Measurements from ENCODE around the gene CCDC175.

The CCDC175 gene

GRCh38 chr14:59580911-59581310 is 4.3 kb upstream of the CCDC175 start:
- TF ChIP-seq, protein P1, sequence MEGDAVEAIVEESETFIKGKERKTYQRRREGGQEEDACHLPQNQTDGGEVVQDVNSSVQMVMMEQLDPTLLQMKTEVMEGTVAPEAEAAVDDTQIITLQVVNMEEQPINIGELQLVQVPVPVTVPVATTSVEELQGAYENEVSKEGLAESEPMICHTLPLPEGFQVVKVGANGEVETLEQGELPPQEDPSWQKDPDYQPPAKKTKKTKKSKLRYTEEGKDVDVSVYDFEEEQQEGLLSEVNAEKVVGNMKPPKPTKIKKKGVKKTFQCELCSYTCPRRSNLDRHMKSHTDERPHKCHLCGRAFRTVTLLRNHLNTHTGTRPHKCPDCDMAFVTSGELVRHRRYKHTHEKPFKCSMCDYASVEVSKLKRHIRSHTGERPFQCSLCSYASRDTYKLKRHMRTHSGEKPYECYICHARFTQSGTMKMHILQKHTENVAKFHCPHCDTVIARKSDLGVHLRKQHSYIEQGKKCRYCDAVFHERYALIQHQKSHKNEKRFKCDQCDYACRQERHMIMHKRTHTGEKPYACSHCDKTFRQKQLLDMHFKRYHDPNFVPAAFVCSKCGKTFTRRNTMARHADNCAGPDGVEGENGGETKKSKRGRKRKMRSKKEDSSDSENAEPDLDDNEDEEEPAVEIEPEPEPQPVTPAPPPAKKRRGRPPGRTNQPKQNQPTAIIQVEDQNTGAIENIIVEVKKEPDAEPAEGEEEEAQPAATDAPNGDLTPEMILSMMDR (IDR thresholded peaks at IDR 0.05; ENCODE audit: low read depth, low read length, missing control alignments), result no peak

GRCh38 chr14:59570122-59570521 is 6.5 kb downstream of the CCDC175 start:
- no peak overlapping the region for H3K4me3 ChIP-seq (ENCODE audit: low read depth, low read length)
- in situ Hi-C loops (cut with HindIII; ENCODE audit: low sequenced_read_pairs), result no loop called here
- TF ChIP-seq, protein P1 (IDR thresholded peaks at IDR 0.05; ENCODE audit: low read depth, low read length, missing control alignments), result peak; percentile 20
- DNase-seq (ENCODE audit: low read depth), result no peak

More at GRCh38 chr14:59580911-59581310, 4.3 kb upstream of the CCDC175 start:
- in situ Hi-C loops (cut with HindIII; ENCODE audit: low sequenced_read_pairs), result no loop called here
- no peak overlapping the region for H3K4me3 ChIP-seq (ENCODE audit: low read depth, low read length)
- DNase-seq (ENCODE audit: low read depth), result no peak

GRCh38 chr14:59566725-59567124 is 9.9 kb downstream of the CCDC175 start:
- TF ChIP-seq, protein P1 (IDR thresholded peaks at IDR 0.05; ENCODE audit: low read depth, low read length, missing control alignments), result no peak
- no peak for DNase-seq (ENCODE audit: low read depth)
- no peak overlapping the region for H3K4me3 ChIP-seq (ENCODE audit: low read depth, low read length)
- in situ Hi-C loops (cut with HindIII; ENCODE audit: low sequenced_read_pairs), result no loop called here

DNA sequence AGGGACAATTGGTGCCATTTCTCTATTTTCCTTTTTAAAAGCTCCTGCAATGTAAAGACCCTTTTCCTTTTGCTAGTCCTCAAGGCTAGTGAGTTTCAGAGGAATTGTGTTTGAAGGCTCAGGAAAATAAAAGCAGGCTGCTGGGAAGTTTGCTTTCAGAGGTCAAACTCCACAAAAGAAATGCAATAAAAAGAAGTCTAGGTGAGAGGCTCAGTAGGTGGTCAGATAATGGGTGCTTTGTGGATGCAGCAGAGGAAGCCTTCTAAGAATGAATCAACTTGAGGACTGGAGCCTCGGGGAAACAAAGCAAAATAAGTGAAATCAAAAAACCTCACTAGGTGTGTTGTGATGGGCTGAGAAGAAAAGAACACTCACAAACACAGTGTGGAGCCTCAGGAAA is 10.3 kb downstream of the CCDC175 start:
- no peak overlapping the region for H3K4me3 ChIP-seq (ENCODE audit: low read depth, low read length)
- TF ChIP-seq, protein P1 (IDR thresholded peaks at IDR 0.05; ENCODE audit: low read depth, low read length, missing control alignments), result no peak
- DNase-seq (ENCODE audit: low read depth), result no peak
- in situ Hi-C loops (cut with HindIII; ENCODE audit: low sequenced_read_pairs), result no loop called here

- in situ Hi-C loops (cut with HindIII; ENCODE audit: low sequenced_read_pairs), result no loop called here
- TF ChIP-seq, protein P1 (IDR thresholded peaks at IDR 0.05; ENCODE audit: low read depth, low read length, missing control alignments), result no peak
- no peak overlapping the region for H3K4me3 ChIP-seq (ENCODE audit: low read depth, low read length)
- no peak for DNase-seq (ENCODE audit: low read depth)
Measured at GRCh38 chr14:59565087-59565486, 11.5 kb downstream of the CCDC175 start.

DNA sequence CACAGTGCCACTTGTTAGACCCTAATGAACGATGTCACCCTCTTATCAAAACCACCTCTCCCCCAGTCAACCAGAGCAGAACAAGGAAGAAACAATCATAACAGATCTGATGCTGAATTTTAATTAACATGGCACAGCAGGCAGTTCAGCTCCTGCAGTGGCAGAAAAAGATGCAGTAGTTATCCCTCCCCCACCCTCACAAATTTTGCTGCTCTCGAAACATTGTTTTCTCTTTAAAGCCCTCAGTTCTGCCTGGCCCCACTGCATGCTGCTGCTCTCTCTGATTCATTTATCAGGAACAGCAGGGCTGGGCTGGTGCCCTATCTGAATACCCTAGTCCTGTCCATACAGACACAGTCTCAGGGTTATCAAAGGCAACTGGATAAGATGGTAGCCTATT is 12.2 kb downstream of the CCDC175 start:
- in situ Hi-C loops (cut with HindIII; ENCODE audit: low sequenced_read_pairs), result no loop called here
- no peak overlapping the region for H3K4me3 ChIP-seq (ENCODE audit: low read depth, low read length)
- DNase-seq (ENCODE audit: low read depth), result no peak
- TF ChIP-seq, protein P1 (IDR thresholded peaks at IDR 0.05; ENCODE audit: low read depth, low read length, missing control alignments), result no peak

DNA sequence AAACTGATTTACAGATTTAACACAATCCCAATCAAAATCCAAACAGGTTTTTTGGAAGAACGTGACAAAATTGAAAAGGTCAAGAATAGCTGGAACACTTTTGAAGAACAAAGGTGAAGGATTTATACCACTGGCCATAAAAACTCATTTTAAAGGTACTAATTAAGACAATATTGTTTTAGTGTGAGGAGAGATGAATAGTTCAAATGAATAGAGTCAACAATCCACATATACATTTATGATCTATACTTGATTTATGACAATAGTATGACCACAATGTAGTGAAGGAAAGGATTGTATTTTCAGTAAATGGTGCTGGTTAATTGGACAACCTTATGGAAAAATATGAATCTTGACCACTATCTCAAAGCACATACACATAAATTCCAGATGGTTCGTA is 29.3 kb downstream of the CCDC175 start:
- TF ChIP-seq, protein P1 (IDR thresholded peaks at IDR 0.05; ENCODE audit: low read depth, low read length, missing control alignments), result no peak
- in situ Hi-C loops (cut with HindIII; ENCODE audit: low sequenced_read_pairs), result no loop called here
- no peak for DNase-seq (ENCODE audit: low read depth)
- no peak overlapping the region for H3K4me3 ChIP-seq (ENCODE audit: low read depth, low read length)

Data from astrocyte of the cerebellum (primary cell).